GM12875 (cell line): Measurements from ENCODE around the gene TMEM169.

ENCODE experiments used
- H3K4me3 ChIP-seq: one replicate; pipeline ENCODE4 v1.5.1; 2011; ENCODE audit warnings: low read depth, low read length, control low read depth
- TF ChIP-seq, protein P1 (sequence below): IDR thresholded peaks from 2 replicates; pipeline ENCODE4 v1.5.1; 2011; ENCODE audit warnings: low read depth, mild to moderate bottlenecking, control low read depth, inconsistent platforms, low read length, moderate library complexity, borderline replicate concordance; ENCODE audit not compliant: insufficient read depth

TMEM169 gene, protein sequence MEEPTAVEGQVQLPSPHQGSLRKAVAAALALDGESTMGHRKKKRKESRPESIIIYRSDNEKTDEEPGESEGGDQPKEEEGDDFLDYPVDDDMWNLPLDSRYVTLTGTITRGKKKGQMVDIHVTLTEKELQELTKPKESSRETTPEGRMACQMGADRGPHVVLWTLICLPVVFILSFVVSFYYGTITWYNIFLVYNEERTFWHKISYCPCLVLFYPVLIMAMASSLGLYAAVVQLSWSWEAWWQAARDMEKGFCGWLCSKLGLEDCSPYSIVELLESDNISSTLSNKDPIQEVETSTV

DNA sequence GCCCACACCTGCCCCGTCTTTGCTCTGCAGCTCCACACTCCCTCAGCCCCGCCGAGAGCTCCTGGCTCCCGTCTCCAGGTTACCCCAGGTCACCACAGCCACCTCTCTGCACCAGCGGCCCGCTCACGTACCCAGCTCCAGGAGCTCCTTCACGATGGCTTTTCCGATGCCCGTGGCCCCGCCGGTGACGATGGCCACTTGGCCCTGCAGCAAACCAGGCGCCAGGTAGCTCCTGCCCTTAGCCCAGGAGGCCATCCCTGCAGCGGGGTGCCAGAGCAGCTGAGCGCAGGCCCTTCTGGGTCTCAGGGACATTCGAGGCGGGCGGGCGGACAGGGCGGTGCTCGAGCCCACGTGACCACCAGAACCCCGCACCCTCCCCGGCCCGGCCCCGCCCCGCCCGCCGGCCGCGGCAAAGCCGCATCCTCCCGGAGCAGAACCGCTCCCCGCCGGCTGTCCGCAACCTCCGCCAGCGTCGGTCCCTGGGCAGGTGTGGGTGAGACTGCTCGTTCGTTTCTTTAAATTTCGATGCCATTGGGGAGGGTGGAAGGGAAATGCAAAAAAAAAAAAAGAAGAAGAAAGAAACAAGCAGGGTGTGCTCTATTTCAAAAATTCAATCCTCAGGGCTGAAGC lies at the start of gene TMEM169, which contains the start of gene PECR:
TSS of gene TMEM169 (plus strand) at position 433 of the 630 bp plus-strand sequence. CDS start 14,045 bp downstream, outside the sequence.
TSS of gene PECR (minus strand) at position 323 of the 630 bp plus-strand sequence. CDS start at position 255, 68 bp downstream.
- peak within 1 kb of the TSS; percentile 68 for H3K4me3 ChIP-seq
- TF ChIP-seq, protein P1, sequence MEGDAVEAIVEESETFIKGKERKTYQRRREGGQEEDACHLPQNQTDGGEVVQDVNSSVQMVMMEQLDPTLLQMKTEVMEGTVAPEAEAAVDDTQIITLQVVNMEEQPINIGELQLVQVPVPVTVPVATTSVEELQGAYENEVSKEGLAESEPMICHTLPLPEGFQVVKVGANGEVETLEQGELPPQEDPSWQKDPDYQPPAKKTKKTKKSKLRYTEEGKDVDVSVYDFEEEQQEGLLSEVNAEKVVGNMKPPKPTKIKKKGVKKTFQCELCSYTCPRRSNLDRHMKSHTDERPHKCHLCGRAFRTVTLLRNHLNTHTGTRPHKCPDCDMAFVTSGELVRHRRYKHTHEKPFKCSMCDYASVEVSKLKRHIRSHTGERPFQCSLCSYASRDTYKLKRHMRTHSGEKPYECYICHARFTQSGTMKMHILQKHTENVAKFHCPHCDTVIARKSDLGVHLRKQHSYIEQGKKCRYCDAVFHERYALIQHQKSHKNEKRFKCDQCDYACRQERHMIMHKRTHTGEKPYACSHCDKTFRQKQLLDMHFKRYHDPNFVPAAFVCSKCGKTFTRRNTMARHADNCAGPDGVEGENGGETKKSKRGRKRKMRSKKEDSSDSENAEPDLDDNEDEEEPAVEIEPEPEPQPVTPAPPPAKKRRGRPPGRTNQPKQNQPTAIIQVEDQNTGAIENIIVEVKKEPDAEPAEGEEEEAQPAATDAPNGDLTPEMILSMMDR, result no peak

DNA sequence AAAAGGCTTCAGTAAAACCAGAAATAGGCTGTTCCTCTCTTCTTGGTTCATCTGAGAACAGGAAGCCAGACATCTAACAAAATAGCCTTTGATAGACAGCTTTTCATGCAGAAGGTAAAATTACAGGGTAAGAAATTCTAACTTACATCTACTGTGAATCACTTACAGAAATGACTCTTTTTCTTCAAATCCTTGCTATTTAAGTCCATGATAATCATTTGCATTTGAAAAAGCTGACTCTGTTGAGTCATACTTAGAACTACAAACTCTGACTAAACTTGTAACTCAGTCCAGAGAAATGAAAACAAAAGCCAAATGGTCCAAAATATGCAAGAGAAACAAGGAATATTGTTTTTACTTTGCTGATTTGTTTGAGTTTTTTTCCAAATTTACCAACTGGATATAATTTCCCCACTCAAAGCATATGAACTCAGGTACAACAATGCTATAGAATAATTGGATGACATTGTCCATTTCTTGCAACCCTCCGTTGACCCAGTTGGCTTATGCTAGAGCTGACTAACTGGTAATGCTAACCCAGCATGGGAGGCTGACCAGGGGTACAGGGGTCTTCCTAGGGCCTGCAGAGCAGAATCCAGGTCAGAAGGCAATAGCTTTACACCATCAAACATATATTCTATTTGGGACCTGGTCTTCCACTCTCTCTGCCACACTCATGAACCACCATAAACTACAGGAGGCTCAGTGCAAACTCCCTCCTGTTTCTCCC lies 49.6 kb upstream of the TMEM169 start:
- H3K4me3 ChIP-seq, result no peak overlapping the region
- TF ChIP-seq, protein P1, result no peak

DNA sequence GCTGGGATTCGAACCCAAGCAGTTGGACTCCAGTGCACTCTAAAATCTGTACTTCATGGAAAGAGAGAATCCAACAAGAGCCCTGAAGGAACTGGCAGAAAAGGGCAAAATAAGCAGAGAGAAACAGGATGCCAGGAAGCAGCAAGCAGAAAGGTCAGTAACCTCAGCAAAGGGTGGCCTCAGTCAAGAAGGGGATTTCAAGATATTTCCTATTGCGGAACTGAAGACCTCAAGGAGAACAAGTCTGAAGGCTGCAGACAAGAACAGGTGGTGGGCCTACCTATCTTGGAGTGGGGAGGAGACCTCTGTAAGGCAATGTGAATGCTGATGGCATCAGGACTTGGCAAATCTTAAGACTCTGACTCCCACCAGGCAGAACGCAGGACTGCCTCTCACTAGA lies 48.3 kb upstream of the TMEM169 start:
- TF ChIP-seq, protein P1, result no peak

DNA sequence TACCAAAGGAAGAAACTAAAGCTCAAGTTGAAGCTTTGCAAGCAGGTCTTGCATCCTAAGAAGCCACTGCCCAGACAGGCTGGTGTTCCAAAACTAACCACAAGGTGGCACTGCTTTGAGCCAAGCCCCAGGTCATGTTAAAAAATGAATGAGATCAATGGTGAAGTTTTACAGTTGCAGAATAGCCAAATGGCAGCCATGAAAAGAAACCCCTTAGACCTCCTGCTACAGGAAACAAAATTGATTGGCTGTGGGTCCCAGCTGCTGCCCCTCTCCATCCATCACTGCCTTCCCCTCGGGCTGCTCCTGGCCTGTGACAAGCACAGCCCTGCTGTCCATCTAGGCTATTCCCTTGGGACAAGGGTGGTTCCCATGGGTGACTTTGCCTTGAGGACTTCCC lies 47.7 kb upstream of the TMEM169 start:
- TF ChIP-seq, protein P1, result peak; percentile 84
- H3K4me3 ChIP-seq, result no peak overlapping the region

More for the DNA sequence above, 48.3 kb upstream of the TMEM169 start:
- no peak overlapping the region for H3K4me3 ChIP-seq

DNA sequence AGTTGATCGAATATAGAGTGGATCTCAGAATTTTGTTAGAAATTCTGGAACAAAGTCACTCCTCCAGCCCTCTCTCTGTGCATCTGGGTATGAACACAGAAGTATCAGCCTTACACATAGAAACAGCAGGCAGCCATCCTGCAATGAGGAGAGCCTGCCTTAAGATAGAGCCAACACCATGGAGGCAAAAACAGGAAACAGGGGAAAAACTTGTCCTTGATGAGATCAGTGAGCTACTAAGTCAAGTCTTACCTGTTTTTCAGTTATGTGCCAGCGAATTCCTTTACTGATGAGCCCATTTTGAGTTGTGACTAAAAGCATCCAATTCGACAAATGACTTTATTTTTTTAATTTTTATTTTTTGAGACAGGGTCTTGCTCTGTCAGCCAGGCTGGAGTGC lies 41.8 kb upstream of the TMEM169 start:
- TF ChIP-seq, protein P1, result no peak
- H3K4me3 ChIP-seq, result no peak overlapping the region

DNA sequence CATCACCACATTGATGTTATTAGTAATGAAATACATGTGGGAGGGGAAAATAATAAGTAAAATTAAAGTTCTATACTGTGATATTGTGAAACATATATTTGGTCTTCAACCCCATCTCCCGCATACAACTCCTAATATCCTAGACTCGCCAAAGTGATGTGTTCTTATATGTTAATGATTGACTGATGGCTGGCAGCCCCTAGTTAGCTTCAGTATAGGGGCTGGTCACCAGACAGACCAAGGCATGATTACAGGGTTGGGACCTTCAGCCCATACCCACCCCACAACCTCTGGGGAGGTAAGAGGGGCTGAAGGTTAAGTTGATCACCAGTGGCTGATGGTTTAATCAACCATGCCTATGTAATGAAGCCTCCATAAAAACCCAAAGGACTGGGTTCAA lies 40.3 kb upstream of the TMEM169 start:
- TF ChIP-seq, protein P1, result no peak
- no peak overlapping the region for H3K4me3 ChIP-seq
